ENCODE measurements around the gene C1QB. TPM values are rescaled to one million over a fixed set of nuclear protein-coding genes. Genes with fewer than 3 reads are reported as not detected.

Gene C1QB
- total RNA-seq, result not detected

- Mint-ChIP-seq H3K4me1 (no peaks in the 10 kb centered on the region), H3K27ac (no peak within 1 kb of the TSS), H3K36me3 (no peaks in the 10 kb centered on the region), H3K27me3 (peaks cover 14% of the 10 kb centered on the region), H3K4me3 (no peak within 1 kb of the TSS), H3K9me3 (ENCODE audit: low read depth) (no peaks in the 10 kb centered on the region)
- CTCF ChIA-PET, result no interaction called here
- no peak for ATAC-seq
- no peak for DNase-seq
Observed at GRCh38 chr1:22652881-22653316, at the start of gene C1QB. TSS of gene C1QB (plus strand) at chr1:22653236. CDS start at chr1:22659463, 6,227 bp downstream.

- DNase-seq (no peak), ATAC-seq (no peak)
- CTCF ChIA-PET, result no interaction called here
- Mint-ChIP-seq H3K27ac (no peak overlapping the region), H3K4me1 (no peaks in the 10 kb centered on the region), H3K27me3 (peaks cover 34% of the 10 kb centered on the region), H3K4me3 (no peak overlapping the region), H3K36me3 (no peaks in the 10 kb centered on the region), H3K9me3 (ENCODE audit: low read depth) (no peaks in the 10 kb centered on the region)
Observed at GRCh38 chr1:22606161-22606560, 46.9 kb upstream of the C1QB start.

- CTCF ChIA-PET, result no interaction called here
- H3K27me3 Mint-ChIP-seq, result peaks cover 34% of the 10 kb centered on the region
- DNase-seq, result no peak
Observed at GRCh38 chr1:22607154-22607553, 45.9 kb upstream of the C1QB start.

GRCh38 chr1:22608361-22608760 is 44.7 kb upstream of the C1QB start:
- no peak overlapping the region for H3K27ac Mint-ChIP-seq
- ATAC-seq (no peak), DNase-seq (no peak)
- H3K4me1 Mint-ChIP-seq, result no peaks in the 10 kb centered on the region
- peaks cover 34% of the 10 kb centered on the region for H3K27me3 Mint-ChIP-seq
- CTCF ChIA-PET, result no interaction called here
- no peaks in the 10 kb centered on the region for H3K36me3 Mint-ChIP-seq
- no peak overlapping the region for H3K4me3 Mint-ChIP-seq
- H3K9me3 Mint-ChIP-seq (ENCODE audit: low read depth), result no peaks in the 10 kb centered on the region

More at GRCh38 chr1:22607154-22607553, 45.9 kb upstream of the C1QB start:
- no peaks in the 10 kb centered on the region for H3K36me3 Mint-ChIP-seq
- ATAC-seq, result no peak
- H3K9me3 Mint-ChIP-seq (ENCODE audit: low read depth), result no peaks in the 10 kb centered on the region
- H3K4me3 Mint-ChIP-seq, result no peak overlapping the region
- no peak overlapping the region for H3K27ac Mint-ChIP-seq
- H3K4me1 Mint-ChIP-seq, result no peaks in the 10 kb centered on the region

GRCh38 chr1:22609291-22609690 is 43.7 kb upstream of the C1QB start:
- ATAC-seq, result no peak
- H3K9me3 Mint-ChIP-seq (ENCODE audit: low read depth), result no peaks in the 10 kb centered on the region
- no peaks in the 10 kb centered on the region for H3K36me3 Mint-ChIP-seq
- CTCF ChIA-PET, result no interaction called here
- DNase-seq, result no peak
- no peak overlapping the region for H3K27ac Mint-ChIP-seq
- H3K27me3 Mint-ChIP-seq, result peaks cover 34% of the 10 kb centered on the region
- H3K4me1 Mint-ChIP-seq, result no peaks in the 10 kb centered on the region
- H3K4me3 Mint-ChIP-seq, result no peak overlapping the region

- H3K4me1 Mint-ChIP-seq, result no peaks in the 10 kb centered on the region
- CTCF ChIA-PET, result no interaction called here
- ATAC-seq (no peak), DNase-seq (peak; percentile 55)
- H3K4me3 Mint-ChIP-seq, result no peak overlapping the region
- no peaks in the 10 kb centered on the region for H3K9me3 Mint-ChIP-seq (ENCODE audit: low read depth)
- no peaks in the 10 kb centered on the region for H3K36me3 Mint-ChIP-seq
- no peak overlapping the region for H3K27ac Mint-ChIP-seq
- peaks cover 16% of the 10 kb centered on the region for H3K27me3 Mint-ChIP-seq
Observed at GRCh38 chr1:22611530-22611947, 41.5 kb upstream of the C1QB start.

GRCh38 chr1:22612671-22613571 is 40.1 kb upstream of the C1QB start:
- no peak for ATAC-seq
- H3K9me3 Mint-ChIP-seq (ENCODE audit: low read depth), result no peaks in the 10 kb centered on the region
- DNase-seq, result no peak
- CTCF ChIA-PET, result no interaction called here
- H3K4me1 Mint-ChIP-seq, result no peaks in the 10 kb centered on the region
- no peaks in the 10 kb centered on the region for H3K36me3 Mint-ChIP-seq
- H3K27ac Mint-ChIP-seq, result no peak overlapping the region
- H3K4me3 Mint-ChIP-seq, result no peak overlapping the region
- H3K27me3 Mint-ChIP-seq, result peaks cover 11% of the 10 kb centered on the region

- Mint-ChIP-seq H3K9me3 (ENCODE audit: low read depth) (no peaks in the 10 kb centered on the region), H3K27me3 (peaks cover 10% of the 10 kb centered on the region), H3K27ac (no peak overlapping the region), H3K4me1 (no peaks in the 10 kb centered on the region), H3K4me3 (no peak overlapping the region), H3K36me3 (no peaks in the 10 kb centered on the region)
- DNase-seq (no peak), ATAC-seq (no peak)
- CTCF ChIA-PET, result no interaction called here
Observed at GRCh38 chr1:22613572-22613918, 39.5 kb upstream of the C1QB start.

GRCh38 chr1:22613951-22614350 is 39.1 kb upstream of the C1QB start:
- CTCF ChIA-PET, result no interaction called here
- Mint-ChIP-seq H3K4me3 (no peak overlapping the region), H3K27ac (no peak overlapping the region), H3K27me3 (peaks cover 7% of the 10 kb centered on the region), H3K36me3 (no peaks in the 10 kb centered on the region), H3K9me3 (ENCODE audit: low read depth) (no peaks in the 10 kb centered on the region), H3K4me1 (no peaks in the 10 kb centered on the region)
- ATAC-seq, result no peak
- no peak for DNase-seq

GRCh38 chr1:22615886-22616285 is 37.1 kb upstream of the C1QB start:
- CTCF ChIA-PET, result no interaction called here

GRCh38 chr1:22616571-22616970 is 36.5 kb upstream of the C1QB start:
- H3K4me3 Mint-ChIP-seq, result no peak overlapping the region
- peaks cover 10% of the 10 kb centered on the region for H3K27me3 Mint-ChIP-seq
- CTCF ChIA-PET, result no interaction called here
- no peaks in the 10 kb centered on the region for H3K36me3 Mint-ChIP-seq
- H3K9me3 Mint-ChIP-seq (ENCODE audit: low read depth), result no peaks in the 10 kb centered on the region
- no peak for DNase-seq
- H3K27ac Mint-ChIP-seq, result no peak overlapping the region
- ATAC-seq, result no peak
- H3K4me1 Mint-ChIP-seq, result no peaks in the 10 kb centered on the region

More at GRCh38 chr1:22615886-22616285, 37.1 kb upstream of the C1QB start:
- ATAC-seq, result no peak
- peaks cover 10% of the 10 kb centered on the region for H3K27me3 Mint-ChIP-seq
- H3K4me3 Mint-ChIP-seq, result no peak overlapping the region
- H3K27ac Mint-ChIP-seq, result no peak overlapping the region
- DNase-seq, result no peak
- no peaks in the 10 kb centered on the region for H3K4me1 Mint-ChIP-seq
- no peaks in the 10 kb centered on the region for H3K36me3 Mint-ChIP-seq
- no peaks in the 10 kb centered on the region for H3K9me3 Mint-ChIP-seq (ENCODE audit: low read depth)

GRCh38 chr1:22618056-22618455 is 35.0 kb upstream of the C1QB start:
- peaks cover 10% of the 10 kb centered on the region for H3K27me3 Mint-ChIP-seq
- H3K27ac Mint-ChIP-seq, result no peak overlapping the region
- DNase-seq (no peak), ATAC-seq (no peak)
- H3K4me1 Mint-ChIP-seq, result no peaks in the 10 kb centered on the region
- H3K4me3 Mint-ChIP-seq, result no peak overlapping the region
- no peaks in the 10 kb centered on the region for H3K9me3 Mint-ChIP-seq (ENCODE audit: low read depth)
- no peaks in the 10 kb centered on the region for H3K36me3 Mint-ChIP-seq
- CTCF ChIA-PET, result no interaction called here

GRCh38 chr1:22619252-22619651 is 33.8 kb upstream of the C1QB start:
- Mint-ChIP-seq H3K27ac (no peak overlapping the region), H3K27me3 (peaks cover 10% of the 10 kb centered on the region), H3K36me3 (no peaks in the 10 kb centered on the region), H3K4me1 (no peaks in the 10 kb centered on the region), H3K4me3 (no peak overlapping the region), H3K9me3 (ENCODE audit: low read depth) (no peaks in the 10 kb centered on the region)
- CTCF ChIA-PET, result no interaction called here
- no peak for DNase-seq
- ATAC-seq, result no peak

- CTCF ChIA-PET, result no interaction called here
- no peak for DNase-seq
- Mint-ChIP-seq H3K9me3 (ENCODE audit: low read depth) (no peaks in the 10 kb centered on the region), H3K27me3 (peaks cover 10% of the 10 kb centered on the region), H3K4me3 (no peak overlapping the region), H3K4me1 (no peaks in the 10 kb centered on the region), H3K27ac (no peak overlapping the region), H3K36me3 (no peaks in the 10 kb centered on the region)
- ATAC-seq, result no peak
Observed at GRCh38 chr1:22619798-22620197, 33.2 kb upstream of the C1QB start.
